Mesothelial cell of epicardium (in vitro differentiated cells): ENCODE measurements around the gene TUBAL3. TPM values are rescaled to one million over a fixed set of nuclear protein-coding genes. Genes with fewer than 3 reads are reported as not detected.

Experiments used
- DNase-seq, 2 experiments: peaks; one replicate each; pipeline ENCODE4 v3.0.0; 2021; ENCODE audit warnings: low spot score in 2 of 2; ENCODE audit not compliant: unreplicated experiment in 2 of 2
- H3K27ac Mint-ChIP-seq: 2 replicates; pipeline ENCODE4 v1.8.0; 2021; ENCODE audit warnings: mixed read lengths
- H3K27me3 Mint-ChIP-seq: 2 replicates; pipeline ENCODE4 v1.8.0; 2021; ENCODE audit warnings: low read depth, mixed read lengths
- H3K36me3 Mint-ChIP-seq: 2 replicates; pipeline ENCODE4 v1.8.0; 2021; ENCODE audit warnings: mixed read lengths
- H3K4me1 Mint-ChIP-seq: 2 replicates; pipeline ENCODE4 v1.8.0; 2021; ENCODE audit warnings: mixed read lengths
- H3K4me3 Mint-ChIP-seq: 2 replicates; pipeline ENCODE4 v1.8.0; 2021; ENCODE audit warnings: mild to moderate bottlenecking, moderate library complexity, mixed read lengths
- H3K9me3 Mint-ChIP-seq: 2 replicates; pipeline ENCODE4 v1.8.0; 2021; ENCODE audit warnings: mixed read lengths
- total RNA-seq: library from RNA; stranded (reverse); gene quantifications from 3 replicates; pipeline ENCODE4 v1.2.1, GENCODE V29; 2021
- TF ChIP-seq, protein P1 (sequence below): fragments of 200-600 bp; sonication (generic); IDR thresholded peaks from one replicate; pipeline ENCODE4 v1.5.0; 2021; ENCODE audit warnings: antibody characterized with exemption; ENCODE audit not compliant: unreplicated experiment

Gene TUBAL3
- total RNA-seq, 1 donor from 2014 or later, result 0.11 TPM

DNA sequence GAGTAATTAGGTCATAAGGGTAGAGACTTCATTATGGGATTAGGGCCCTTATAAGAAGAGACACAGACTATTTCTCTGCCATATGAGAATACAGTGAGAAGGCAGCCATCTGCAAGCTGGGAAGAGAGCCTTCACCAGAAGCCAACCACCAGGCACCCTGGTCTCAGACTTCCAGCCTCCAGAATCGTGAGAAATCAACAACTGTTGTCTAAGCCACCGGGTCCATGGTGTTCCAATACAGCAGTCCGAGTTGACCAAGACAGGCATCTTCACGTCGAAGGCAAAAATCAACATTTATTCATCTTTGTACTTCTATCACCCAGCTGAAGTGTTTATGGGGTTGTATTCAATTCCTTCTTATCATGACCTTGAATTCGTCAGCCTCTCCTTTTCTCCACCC, 5.3 kb downstream of the TUBAL3 start:
- TF ChIP-seq, protein P1, sequence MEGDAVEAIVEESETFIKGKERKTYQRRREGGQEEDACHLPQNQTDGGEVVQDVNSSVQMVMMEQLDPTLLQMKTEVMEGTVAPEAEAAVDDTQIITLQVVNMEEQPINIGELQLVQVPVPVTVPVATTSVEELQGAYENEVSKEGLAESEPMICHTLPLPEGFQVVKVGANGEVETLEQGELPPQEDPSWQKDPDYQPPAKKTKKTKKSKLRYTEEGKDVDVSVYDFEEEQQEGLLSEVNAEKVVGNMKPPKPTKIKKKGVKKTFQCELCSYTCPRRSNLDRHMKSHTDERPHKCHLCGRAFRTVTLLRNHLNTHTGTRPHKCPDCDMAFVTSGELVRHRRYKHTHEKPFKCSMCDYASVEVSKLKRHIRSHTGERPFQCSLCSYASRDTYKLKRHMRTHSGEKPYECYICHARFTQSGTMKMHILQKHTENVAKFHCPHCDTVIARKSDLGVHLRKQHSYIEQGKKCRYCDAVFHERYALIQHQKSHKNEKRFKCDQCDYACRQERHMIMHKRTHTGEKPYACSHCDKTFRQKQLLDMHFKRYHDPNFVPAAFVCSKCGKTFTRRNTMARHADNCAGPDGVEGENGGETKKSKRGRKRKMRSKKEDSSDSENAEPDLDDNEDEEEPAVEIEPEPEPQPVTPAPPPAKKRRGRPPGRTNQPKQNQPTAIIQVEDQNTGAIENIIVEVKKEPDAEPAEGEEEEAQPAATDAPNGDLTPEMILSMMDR, result no peak
- Mint-ChIP-seq H3K4me3 (no peak overlapping the region), H3K36me3 (no peaks in the 10 kb centered on the region), H3K9me3 (peaks cover 4% of the 10 kb centered on the region), H3K27ac (no peak overlapping the region), H3K27me3 (peaks cover 17% of the 10 kb centered on the region), H3K4me1 (no peaks in the 10 kb centered on the region)
- no peak for DNase-seq

DNA sequence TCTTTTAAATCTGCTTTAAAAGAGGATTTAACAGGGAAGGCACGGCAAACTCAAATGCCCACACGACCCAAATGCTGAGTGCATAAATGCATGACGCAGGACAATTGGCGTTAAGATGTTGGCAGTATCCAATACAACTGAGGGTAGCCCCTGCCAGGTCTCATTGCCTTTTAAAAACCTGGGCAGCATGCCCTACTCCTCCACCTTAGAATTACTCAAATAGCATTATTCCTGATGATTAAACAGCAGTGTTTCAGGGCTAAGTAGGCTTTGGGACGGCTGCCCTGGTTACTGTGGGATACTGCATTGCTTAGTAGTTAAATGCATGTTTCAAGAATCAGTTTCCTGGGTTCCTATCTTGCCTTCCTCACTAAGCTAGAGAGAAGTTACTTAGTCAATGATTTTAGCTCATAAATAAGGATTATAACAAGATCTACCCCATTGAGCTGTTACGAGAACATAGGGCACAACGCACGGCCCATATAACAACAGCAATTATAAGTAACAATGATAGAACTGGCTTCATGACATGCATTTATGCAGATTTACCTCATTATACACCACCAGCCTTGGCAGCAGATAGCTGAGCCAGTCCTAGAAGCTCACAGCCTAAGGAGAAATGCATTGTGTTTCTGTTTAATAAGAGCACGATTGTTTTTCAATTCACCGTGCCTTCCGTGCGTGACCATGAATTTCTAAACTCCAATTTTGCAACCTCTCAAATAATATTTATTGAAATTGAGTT, 7.9 kb downstream of the TUBAL3 start:
- Mint-ChIP-seq H3K27ac (no peak overlapping the region), H3K9me3 (peaks cover 17% of the 10 kb centered on the region), H3K4me1 (no peaks in the 10 kb centered on the region), H3K4me3 (no peak overlapping the region), H3K36me3 (no peaks in the 10 kb centered on the region), H3K27me3 (peaks cover 9% of the 10 kb centered on the region)
- DNase-seq, result no peak
- TF ChIP-seq, protein P1, result no peak

DNA sequence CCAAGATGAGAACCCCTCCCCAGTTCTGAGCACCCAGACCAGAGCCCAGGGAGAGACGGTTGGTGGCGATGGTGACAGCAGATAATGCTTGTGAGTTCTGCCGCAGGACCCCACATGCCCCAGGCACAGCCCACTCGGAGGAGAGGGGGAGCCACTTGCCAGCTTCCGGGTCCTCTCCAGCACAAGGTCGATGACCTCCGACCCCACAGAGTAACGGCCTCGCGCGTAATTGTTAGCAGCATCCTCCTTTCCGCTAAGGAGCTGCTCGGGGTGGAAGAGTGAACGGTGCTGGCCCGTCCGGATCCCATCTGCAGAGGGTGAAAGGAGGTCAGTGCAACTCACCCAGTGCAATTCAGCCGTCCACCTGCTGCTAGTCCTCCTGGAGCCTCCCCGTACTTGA, 9.5 kb downstream of the TUBAL3 start:
- H3K27me3 Mint-ChIP-seq, result peaks cover 9% of the 10 kb centered on the region
- H3K36me3 Mint-ChIP-seq, result peaks cover 3% of the 10 kb centered on the region
- no peak overlapping the region for H3K27ac Mint-ChIP-seq
- H3K4me1 Mint-ChIP-seq, result no peaks in the 10 kb centered on the region
- H3K4me3 Mint-ChIP-seq, result no peak overlapping the region
- DNase-seq, result no peak
- peaks cover 33% of the 10 kb centered on the region for H3K9me3 Mint-ChIP-seq
- TF ChIP-seq, protein P1, result no peak

DNA sequence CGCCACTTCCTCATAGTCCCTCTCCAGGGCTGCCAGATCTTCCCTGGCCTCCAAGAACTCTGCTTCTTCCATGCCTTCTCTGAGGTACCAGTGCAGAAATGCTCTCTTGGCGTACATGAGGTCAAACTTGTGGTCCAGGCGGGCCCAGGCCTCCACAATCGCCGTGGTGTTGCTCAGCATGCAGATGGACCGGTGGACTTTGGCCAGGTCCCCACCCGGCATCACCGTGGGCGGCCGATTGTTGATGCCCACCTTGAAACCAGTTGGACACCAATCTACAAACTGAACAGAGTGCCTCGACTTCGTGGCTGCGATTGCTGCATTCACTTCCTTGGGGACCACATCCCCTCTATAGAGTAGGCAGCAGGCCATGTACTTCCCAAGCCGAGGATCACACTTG, 11.1 kb downstream of the TUBAL3 start:
- peaks cover 3% of the 10 kb centered on the region for H3K36me3 Mint-ChIP-seq
- no peaks in the 10 kb centered on the region for H3K4me1 Mint-ChIP-seq
- no peak overlapping the region for H3K4me3 Mint-ChIP-seq
- H3K9me3 Mint-ChIP-seq, result peaks cover 46% of the 10 kb centered on the region
- DNase-seq, result no peak
- H3K27ac Mint-ChIP-seq, result no peak overlapping the region
- TF ChIP-seq, protein P1, result no peak
- H3K27me3 Mint-ChIP-seq, result peaks cover 2% of the 10 kb centered on the region

DNA sequence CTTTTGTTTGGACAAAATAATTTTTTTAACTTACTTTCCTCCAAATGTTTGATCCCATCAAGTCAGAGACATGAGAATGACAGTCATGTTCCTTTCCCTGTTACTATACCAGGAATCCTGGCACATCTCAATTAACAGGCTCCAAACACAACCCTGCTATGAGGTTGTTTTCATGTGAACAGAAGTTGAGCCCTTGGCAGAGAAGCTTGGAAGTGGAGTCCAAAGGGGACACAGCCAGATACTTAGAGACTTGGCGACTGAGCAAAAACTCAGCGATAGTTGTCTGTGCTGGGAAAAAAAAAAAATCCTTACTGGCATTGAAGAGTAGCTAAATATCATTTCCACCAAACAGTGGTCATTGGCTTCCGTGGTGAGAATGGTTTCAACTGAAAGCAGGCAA, 12.8 kb downstream of the TUBAL3 start:
- H3K27ac Mint-ChIP-seq, result no peak overlapping the region
- no peaks in the 10 kb centered on the region for H3K27me3 Mint-ChIP-seq
- H3K4me3 Mint-ChIP-seq, result no peak overlapping the region
- H3K9me3 Mint-ChIP-seq, result peaks cover 51% of the 10 kb centered on the region
- no peak for DNase-seq
- H3K36me3 Mint-ChIP-seq, result peaks cover 3% of the 10 kb centered on the region
- H3K4me1 Mint-ChIP-seq, result no peaks in the 10 kb centered on the region
- TF ChIP-seq, protein P1, result no peak
